Measurements from ENCODE around the gene UGT1A7. TPM values are rescaled to one million over a fixed set of nuclear protein-coding genes. Genes with fewer than 3 reads are reported as not detected.

Gene UGT1A7
- total and polyA plus RNA-seq, 2 donors from 2014 or later, result 0.35 to 1.3 TPM

DNA sequence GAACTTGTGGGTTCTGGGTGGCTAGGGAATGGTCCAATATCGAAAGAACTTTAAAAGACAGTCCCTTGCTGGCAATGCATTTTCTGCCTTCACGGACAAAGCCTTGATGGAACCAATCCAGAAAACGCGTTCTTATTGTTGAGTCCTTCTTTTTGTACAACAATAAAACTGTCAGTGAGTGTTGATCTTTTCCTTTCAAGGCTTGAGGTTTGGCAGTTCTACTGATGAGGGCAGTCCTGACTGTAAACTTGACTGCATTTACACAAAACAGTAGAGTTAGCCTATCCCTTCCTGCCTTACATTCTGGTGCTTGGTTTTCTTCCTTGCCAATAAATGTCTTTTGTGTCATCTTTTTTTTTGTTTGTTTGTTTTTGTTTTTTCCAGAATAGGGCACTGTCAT lies 2.5 kb upstream of the UGT1A7 start:
- TF ChIP-seq, protein P1, sequence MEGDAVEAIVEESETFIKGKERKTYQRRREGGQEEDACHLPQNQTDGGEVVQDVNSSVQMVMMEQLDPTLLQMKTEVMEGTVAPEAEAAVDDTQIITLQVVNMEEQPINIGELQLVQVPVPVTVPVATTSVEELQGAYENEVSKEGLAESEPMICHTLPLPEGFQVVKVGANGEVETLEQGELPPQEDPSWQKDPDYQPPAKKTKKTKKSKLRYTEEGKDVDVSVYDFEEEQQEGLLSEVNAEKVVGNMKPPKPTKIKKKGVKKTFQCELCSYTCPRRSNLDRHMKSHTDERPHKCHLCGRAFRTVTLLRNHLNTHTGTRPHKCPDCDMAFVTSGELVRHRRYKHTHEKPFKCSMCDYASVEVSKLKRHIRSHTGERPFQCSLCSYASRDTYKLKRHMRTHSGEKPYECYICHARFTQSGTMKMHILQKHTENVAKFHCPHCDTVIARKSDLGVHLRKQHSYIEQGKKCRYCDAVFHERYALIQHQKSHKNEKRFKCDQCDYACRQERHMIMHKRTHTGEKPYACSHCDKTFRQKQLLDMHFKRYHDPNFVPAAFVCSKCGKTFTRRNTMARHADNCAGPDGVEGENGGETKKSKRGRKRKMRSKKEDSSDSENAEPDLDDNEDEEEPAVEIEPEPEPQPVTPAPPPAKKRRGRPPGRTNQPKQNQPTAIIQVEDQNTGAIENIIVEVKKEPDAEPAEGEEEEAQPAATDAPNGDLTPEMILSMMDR (IDR thresholded peaks at IDR 0.05; ENCODE audit: borderline replicate concordance, extremely low read depth, insufficient read depth), result no peak
- H3K9me3 ChIP-seq (ENCODE audit: control insufficient read depth in 2 of 3, insufficient read depth in 1 of 3, low read length in 3 of 3), result no peaks in the 10 kb centered on the region
- peak overlapping the region in 1 of 3 donors; percentile 36 for H3K4me3 ChIP-seq (ENCODE audit: low read length in 3 of 3)
- H3K27me3 ChIP-seq (ENCODE audit: control insufficient read depth, insufficient read depth, low read length), result no peaks in the 10 kb centered on the region
- FAIRE-seq, result no peak
- no peak for DNase-seq
- no peak overlapping the region for H3K9ac ChIP-seq (ENCODE audit: low read length in 3 of 3)
- intact Hi-C loops (cut with DNase I), result no loop called here
- H3K4me1 ChIP-seq (ENCODE audit: control insufficient read depth in 2 of 3, insufficient read depth in 2 of 3, low read depth in 1 of 3, low read length in 3 of 3), result no peaks in the 10 kb centered on the region
- no peaks in the 10 kb centered on the region for H3K36me3 ChIP-seq (ENCODE audit: control insufficient read depth in 2 of 3, insufficient read depth in 3 of 3, low read length in 3 of 3)
- no peak overlapping the region for H3K27ac ChIP-seq (ENCODE audit: low read depth in 2 of 2, low read length in 2 of 2)

DNA sequence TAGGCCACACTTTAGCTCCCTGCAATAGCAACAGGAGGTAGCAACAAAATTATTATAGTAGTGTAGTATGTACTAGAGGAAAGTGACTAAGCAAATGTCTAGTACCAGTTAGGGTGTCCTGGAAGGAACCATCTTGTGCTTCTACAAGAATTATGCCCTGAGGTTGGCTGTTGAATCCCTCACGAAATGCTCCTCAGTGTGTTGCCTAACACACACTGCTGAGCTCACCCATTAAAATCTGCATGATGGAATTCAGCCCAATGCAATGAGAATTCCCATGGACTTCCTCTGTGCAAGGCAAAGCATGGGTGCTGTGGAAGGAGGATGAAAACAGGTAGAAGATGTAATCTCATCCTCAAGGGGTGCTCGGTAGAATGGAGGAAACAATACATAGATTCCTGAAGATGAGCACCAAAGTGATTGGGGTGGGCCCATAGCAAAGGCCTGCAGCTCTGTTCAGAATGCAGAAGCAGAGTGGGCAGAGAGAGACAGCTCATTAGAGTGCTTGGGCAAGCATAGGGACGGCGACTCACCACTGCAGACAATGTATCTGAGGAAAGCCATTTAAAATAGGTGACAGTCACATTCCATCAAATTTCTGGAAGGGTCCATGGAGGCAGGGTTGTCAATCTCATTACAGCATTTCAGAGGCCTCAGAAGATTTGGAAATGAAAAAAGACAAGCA lies 1.2 kb upstream of the UGT1A7 start:
- intact Hi-C loops (cut with DNase I), result no loop called here
- no peak for FAIRE-seq

DNA sequence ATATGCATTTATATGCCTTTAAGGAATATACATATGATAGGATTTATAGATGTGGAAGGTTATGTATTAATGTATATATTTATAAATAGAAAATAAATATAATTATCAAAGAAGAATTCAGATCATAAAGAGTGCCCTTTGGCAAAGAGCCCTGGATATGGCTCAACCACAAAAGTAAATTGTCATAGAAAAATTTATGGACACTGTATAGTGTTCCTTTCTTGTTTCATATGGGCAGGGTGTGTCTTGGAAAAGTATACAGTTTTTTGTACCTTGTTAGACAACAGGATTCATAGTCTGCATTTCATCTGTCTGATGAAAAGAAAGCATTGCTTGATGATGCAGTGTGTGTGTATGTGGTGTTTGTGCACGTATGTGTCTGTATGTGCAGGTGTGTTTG lies 2.9 kb downstream of the UGT1A7 start:
- FAIRE-seq, result no peak
- H3K27me3 ChIP-seq (ENCODE audit: control insufficient read depth, insufficient read depth, low read length), result no peaks in the 10 kb centered on the region

More for the DNA sequence above, 1.2 kb upstream of the UGT1A7 start:
- no peak for DNase-seq
- Histone ChIP-seq H3K9ac (ENCODE audit: low read length in 3 of 3) (no peak overlapping the region), H3K27ac (ENCODE audit: low read depth in 2 of 2, low read length in 2 of 2) (no peak overlapping the region), H3K36me3 (ENCODE audit: control insufficient read depth in 2 of 3, insufficient read depth in 3 of 3, low read length in 3 of 3) (no peaks in the 10 kb centered on the region), H3K4me1 (ENCODE audit: control insufficient read depth in 2 of 3, insufficient read depth in 2 of 3, low read depth in 1 of 3, low read length in 3 of 3) (no peaks in the 10 kb centered on the region), H3K4me3 (ENCODE audit: low read length in 3 of 3) (no peak overlapping the region), H3K9me3 (ENCODE audit: control insufficient read depth in 2 of 3, insufficient read depth in 1 of 3, low read length in 3 of 3) (no peaks in the 10 kb centered on the region), H3K27me3 (ENCODE audit: control insufficient read depth, insufficient read depth, low read length) (no peaks in the 10 kb centered on the region)
- TF ChIP-seq, protein P1 (IDR thresholded peaks at IDR 0.05; ENCODE audit: borderline replicate concordance, extremely low read depth, insufficient read depth), result no peak

More for the DNA sequence above, 2.9 kb downstream of the UGT1A7 start:
- Histone ChIP-seq H3K9ac (ENCODE audit: low read length in 3 of 3) (no peak overlapping the region), H3K9me3 (ENCODE audit: control insufficient read depth in 2 of 3, insufficient read depth in 1 of 3, low read length in 3 of 3) (no peaks in the 10 kb centered on the region), H3K27ac (ENCODE audit: low read depth in 2 of 2, low read length in 2 of 2) (no peak overlapping the region), H3K4me3 (ENCODE audit: low read length in 3 of 3) (no peak overlapping the region), H3K36me3 (ENCODE audit: control insufficient read depth in 2 of 3, insufficient read depth in 3 of 3, low read length in 3 of 3) (no peaks in the 10 kb centered on the region), H3K4me1 (ENCODE audit: control insufficient read depth in 2 of 3, insufficient read depth in 2 of 3, low read depth in 1 of 3, low read length in 3 of 3) (no peaks in the 10 kb centered on the region)
- intact Hi-C loops (cut with DNase I), result no loop called here
- no peak for DNase-seq
- TF ChIP-seq, protein P1 (IDR thresholded peaks at IDR 0.05; ENCODE audit: borderline replicate concordance, extremely low read depth, insufficient read depth), result no peak
